ENCODE measurements around the gene ANKFN1.

Gene ANKFN1

GRCh38 chr17:56146534-56146933 is 6.7 kb upstream of the ANKFN1 start:
- H3K27ac ChIP-seq = no peak overlapping the region
- TF ChIP-seq ZFX (IDR thresholded peaks at IDR 0.05; ENCODE audit: borderline replicate concordance) = no peak
- no peak for TF ChIP-seq CTCF (IDR thresholded peaks at IDR 0.05)

GRCh38 chr17:56148333-56148732 is 4.9 kb upstream of the ANKFN1 start:
- TF ChIP-seq CTCF (IDR thresholded peaks at IDR 0.05) (no peak), ZFX (IDR thresholded peaks at IDR 0.05; ENCODE audit: borderline replicate concordance) (no peak)
- no peak overlapping the region for H3K27ac ChIP-seq

GRCh38 chr17:56149266-56150036 is 3.8 kb upstream of the ANKFN1 start:
- H3K27ac ChIP-seq = no peak overlapping the region
- no peak for TF ChIP-seq CTCF (IDR thresholded peaks at IDR 0.05)
- no peak for TF ChIP-seq ZFX (IDR thresholded peaks at IDR 0.05; ENCODE audit: borderline replicate concordance)

GRCh38 chr17:56150649-56151048 is 2.6 kb upstream of the ANKFN1 start:
- TF ChIP-seq ZFX (IDR thresholded peaks at IDR 0.05; ENCODE audit: borderline replicate concordance) (no peak), CTCF (IDR thresholded peaks at IDR 0.05) (no peak)
- no peak overlapping the region for H3K27ac ChIP-seq

- TF ChIP-seq ZFX (IDR thresholded peaks at IDR 0.05; ENCODE audit: borderline replicate concordance) (no peak), CTCF (IDR thresholded peaks at IDR 0.05) (no peak)
- H3K27ac ChIP-seq = no peak overlapping the region
Measured at GRCh38 chr17:56157845-56158244, 4.6 kb downstream of the ANKFN1 start.

- H3K27ac ChIP-seq = no peak overlapping the region
- TF ChIP-seq CTCF (IDR thresholded peaks at IDR 0.05) (no peak), ZFX (IDR thresholded peaks at IDR 0.05; ENCODE audit: borderline replicate concordance) (no peak)
Measured at GRCh38 chr17:56158344-56158743, 5.1 kb downstream of the ANKFN1 start.

- no peak overlapping the region for H3K27ac ChIP-seq
- TF ChIP-seq CTCF (IDR thresholded peaks at IDR 0.05) (no peak), ZFX (IDR thresholded peaks at IDR 0.05; ENCODE audit: borderline replicate concordance) (no peak)
Measured at GRCh38 chr17:56158915-56159825, 5.9 kb downstream of the ANKFN1 start.

Measured in 22Rv1 (cell line).